GM18505 (cell line): ENCODE results near the gene SCGB1C1.
"Not testable (repeated sequence)": the region's sequence is repeated elsewhere in the genome, so short reads cannot be mapped to it uniquely, and the experiment has no call there.

Source experiments
- ATAC-seq: cut with Tn5 transposase; IDR thresholded peaks from one replicate; pipeline ENCODE4 v1.9.1; 2021; ENCODE audit not compliant: unreplicated experiment
- POLR2A ChIP-seq: IDR thresholded peaks from 4 replicates; pipeline ENCODE4 v1.6.1; 2011; ENCODE audit warnings: borderline replicate concordance; ENCODE audit not compliant: insufficient read depth, insufficient read length; ENCODE audit errors: extremely low read depth

SCGB1C1 gene

GRCh38 chr11:217704-218103, 24.8 kb downstream of the SCGB1C1 start:
- no peak for TF ChIP-seq POLR2A
- ATAC-seq: no peak

- no peak for TF ChIP-seq POLR2A
Observed at GRCh38 chr11:218815-219593, 26.1 kb downstream of the SCGB1C1 start.

GRCh38 chr11:220641-221215, 27.9 kb downstream of the SCGB1C1 start:
- not testable (repeated sequence) for ATAC-seq

More at GRCh38 chr11:218815-219593, 26.1 kb downstream of the SCGB1C1 start:
- ATAC-seq: no peak

GRCh38 chr11:221539-221938, 28.7 kb downstream of the SCGB1C1 start:
- no peak for ATAC-seq
- no peak for TF ChIP-seq POLR2A

GRCh38 chr11:221998-222789, 29.3 kb downstream of the SCGB1C1 start:
- ATAC-seq: no peak
- no peak for TF ChIP-seq POLR2A

- TF ChIP-seq POLR2A: no peak
- ATAC-seq: no peak
Observed at GRCh38 chr11:223026-223789, 30.3 kb downstream of the SCGB1C1 start.

GRCh38 chr11:223884-224283, 31.0 kb downstream of the SCGB1C1 start:
- ATAC-seq: no peak
- no peak for TF ChIP-seq POLR2A

- ATAC-seq: no peak
- no peak for TF ChIP-seq POLR2A
Observed at GRCh38 chr11:224424-224823, 31.5 kb downstream of the SCGB1C1 start.

GRCh38 chr11:225734-226453, 33.0 kb downstream of the SCGB1C1 start:
- ATAC-seq: no peak
- TF ChIP-seq POLR2A: no peak

- no peak for TF ChIP-seq POLR2A
- ATAC-seq: no peak
Observed at GRCh38 chr11:227824-228379, 35.0 kb downstream of the SCGB1C1 start.

- TF ChIP-seq POLR2A: no peak
- no peak for ATAC-seq
Observed at GRCh38 chr11:230431-230830, 37.6 kb downstream of the SCGB1C1 start.

GRCh38 chr11:232783-233565, 40.1 kb downstream of the SCGB1C1 start:
- no peak for TF ChIP-seq POLR2A
- ATAC-seq: no peak
